NCI-H2196 treated with DMSO at 0.1 percent for 48 hours (cell line): ENCODE results near the gene SULT1C4.

Experiments
- DNase-seq: peaks from one replicate; lab custom pipeline; 2025; ENCODE audit not compliant: unreplicated experiment; lab: John Stamatoyannopoulos, UW

SULT1C4 gene

GRCh38 chr2:108369153-108369552 lies 8.6 kb upstream of the SULT1C4 start:
- DNase-seq, result no peak

GRCh38 chr2:108370080-108370479 lies 7.7 kb upstream of the SULT1C4 start:
- no peak for DNase-seq

GRCh38 chr2:108376774-108377173 lies 980 bp upstream of the SULT1C4 start:
- DNase-seq, result no peak

- no peak for DNase-seq
Observed at GRCh38 chr2:108377401-108377800, 353 bp upstream of the SULT1C4 start.

- no peak for DNase-seq
Observed at GRCh38 chr2:108378851-108379250, 1.1 kb downstream of the SULT1C4 start.

GRCh38 chr2:108382196-108382595 lies 4.4 kb downstream of the SULT1C4 start:
- DNase-seq, result no peak

GRCh38 chr2:108383146-108383830 lies 5.5 kb downstream of the SULT1C4 start:
- DNase-seq, result no peak

- no peak for DNase-seq
Observed at GRCh38 chr2:108384662-108385393, 7.1 kb downstream of the SULT1C4 start.

GRCh38 chr2:108385411-108386071 lies 7.8 kb downstream of the SULT1C4 start:
- no peak for DNase-seq

- DNase-seq, result no peak
Observed at GRCh38 chr2:108388045-108388444, 10.3 kb downstream of the SULT1C4 start.

GRCh38 chr2:108390340-108390739 lies 12.6 kb downstream of the SULT1C4 start:
- DNase-seq, result no peak

- no peak for DNase-seq
Observed at GRCh38 chr2:108392029-108392428, 14.3 kb downstream of the SULT1C4 start.

- DNase-seq, result no peak
Observed at GRCh38 chr2:108393197-108393596, 15.4 kb downstream of the SULT1C4 start.

- no peak for DNase-seq
Observed at GRCh38 chr2:108395155-108395554, 17.4 kb downstream of the SULT1C4 start.

- DNase-seq, result no peak
Observed at GRCh38 chr2:108396845-108397244, 19.1 kb downstream of the SULT1C4 start.

GRCh38 chr2:108399479-108399878 lies 21.7 kb downstream of the SULT1C4 start:
- DNase-seq, result no peak

GRCh38 chr2:108401800-108402199 lies 24.0 kb downstream of the SULT1C4 start:
- DNase-seq, result no peak

GRCh38 chr2:108403494-108403893 lies 25.7 kb downstream of the SULT1C4 start:
- DNase-seq, result no peak

- no peak for DNase-seq
Observed at GRCh38 chr2:108404784-108405397, 27.1 kb downstream of the SULT1C4 start.

- no peak for DNase-seq
Observed at GRCh38 chr2:108407864-108408729, 30.3 kb downstream of the SULT1C4 start.

GRCh38 chr2:108409768-108410167 lies 32.0 kb downstream of the SULT1C4 start:
- no peak for DNase-seq
